Epithelial cell of esophagus (primary cell): ENCODE data around the gene INVS.

Source experiments
- DNase-seq: peaks from one replicate; pipeline ENCODE4 v3.0.0; 2010; ENCODE audit warnings: low read depth
- H3K4me3 ChIP-seq: 2 replicates; pipeline ENCODE4 v1.5.1; 2011; ENCODE audit warnings: mild to moderate bottlenecking, low read length, control low read depth
- TF ChIP-seq, protein P1 (sequence below): IDR thresholded peaks from 2 replicates; pipeline ENCODE4 v1.5.1; 2011; ENCODE audit warnings: low read depth, mild to moderate bottlenecking, low read length, control low read depth, inconsistent platforms; ENCODE audit not compliant: insufficient read depth; ENCODE audit errors: missing control alignments

The INVS gene

DNA sequence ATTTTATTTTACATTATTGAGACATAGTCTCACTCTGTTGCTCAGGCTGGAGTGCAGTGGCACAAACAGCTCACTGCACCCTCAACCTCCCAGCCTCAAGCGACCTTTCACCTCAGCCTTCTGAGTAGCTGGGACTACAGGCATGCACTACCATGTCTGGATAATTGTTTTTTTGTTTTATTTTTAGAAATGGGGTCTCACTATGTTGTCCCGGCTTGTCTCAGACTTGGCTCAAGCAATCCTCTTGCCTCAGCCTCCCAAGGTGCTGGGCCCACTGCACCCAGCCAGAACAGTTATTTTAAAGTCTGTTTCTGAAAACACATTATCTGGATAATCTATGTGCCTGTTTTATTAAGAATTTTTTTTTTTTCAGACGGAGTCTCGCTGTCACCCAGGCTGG, 191.7 kb downstream of the INVS start:
- H3K4me3 ChIP-seq = no peak overlapping the region
- DNase-seq = no peak
- TF ChIP-seq, protein P1, sequence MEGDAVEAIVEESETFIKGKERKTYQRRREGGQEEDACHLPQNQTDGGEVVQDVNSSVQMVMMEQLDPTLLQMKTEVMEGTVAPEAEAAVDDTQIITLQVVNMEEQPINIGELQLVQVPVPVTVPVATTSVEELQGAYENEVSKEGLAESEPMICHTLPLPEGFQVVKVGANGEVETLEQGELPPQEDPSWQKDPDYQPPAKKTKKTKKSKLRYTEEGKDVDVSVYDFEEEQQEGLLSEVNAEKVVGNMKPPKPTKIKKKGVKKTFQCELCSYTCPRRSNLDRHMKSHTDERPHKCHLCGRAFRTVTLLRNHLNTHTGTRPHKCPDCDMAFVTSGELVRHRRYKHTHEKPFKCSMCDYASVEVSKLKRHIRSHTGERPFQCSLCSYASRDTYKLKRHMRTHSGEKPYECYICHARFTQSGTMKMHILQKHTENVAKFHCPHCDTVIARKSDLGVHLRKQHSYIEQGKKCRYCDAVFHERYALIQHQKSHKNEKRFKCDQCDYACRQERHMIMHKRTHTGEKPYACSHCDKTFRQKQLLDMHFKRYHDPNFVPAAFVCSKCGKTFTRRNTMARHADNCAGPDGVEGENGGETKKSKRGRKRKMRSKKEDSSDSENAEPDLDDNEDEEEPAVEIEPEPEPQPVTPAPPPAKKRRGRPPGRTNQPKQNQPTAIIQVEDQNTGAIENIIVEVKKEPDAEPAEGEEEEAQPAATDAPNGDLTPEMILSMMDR = no peak

DNA sequence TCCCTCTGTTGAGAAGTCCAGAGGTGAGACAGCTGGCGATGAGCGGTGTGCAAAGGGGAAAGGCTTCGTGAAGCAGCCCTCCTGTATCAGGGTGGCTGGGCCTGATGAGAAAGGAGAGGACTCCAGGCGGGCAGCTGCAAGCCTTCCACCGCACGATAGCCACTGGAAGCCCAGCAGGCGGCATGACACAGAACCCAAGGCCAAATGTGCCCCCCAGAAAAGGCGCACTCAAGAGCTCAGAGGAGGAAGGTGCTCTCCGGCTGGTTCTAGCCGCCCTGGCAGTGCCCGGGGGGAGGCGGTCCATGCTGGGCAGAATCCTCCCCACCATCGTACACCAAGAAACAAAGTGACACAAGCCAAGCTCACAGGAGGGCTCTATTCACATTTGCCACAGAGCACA, 193.4 kb downstream of the INVS start:
- DNase-seq = no peak
- TF ChIP-seq, protein P1 = no peak
- H3K4me3 ChIP-seq = no peak overlapping the region

DNA sequence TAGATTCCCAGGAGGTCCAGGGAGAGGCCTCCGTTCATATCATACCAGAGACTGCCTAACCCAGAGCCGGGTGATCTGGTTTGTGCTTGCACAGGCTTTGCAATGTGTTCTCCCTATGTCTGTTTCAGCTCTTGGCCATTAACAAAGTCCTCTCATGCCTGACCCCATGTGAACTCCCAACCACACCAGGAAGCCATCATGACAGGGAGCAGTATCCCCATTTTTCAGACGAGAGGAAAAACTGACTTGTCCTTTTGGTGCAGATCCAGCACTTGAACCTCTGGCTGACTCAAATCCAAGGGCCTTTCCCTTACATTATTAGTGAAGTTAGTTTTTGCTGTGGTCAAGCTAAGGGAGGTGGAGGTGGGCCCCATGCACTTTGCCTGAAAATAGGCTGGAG, 195.3 kb downstream of the INVS start:
- DNase-seq = no peak
- TF ChIP-seq, protein P1 = no peak
- no peak overlapping the region for H3K4me3 ChIP-seq

DNA sequence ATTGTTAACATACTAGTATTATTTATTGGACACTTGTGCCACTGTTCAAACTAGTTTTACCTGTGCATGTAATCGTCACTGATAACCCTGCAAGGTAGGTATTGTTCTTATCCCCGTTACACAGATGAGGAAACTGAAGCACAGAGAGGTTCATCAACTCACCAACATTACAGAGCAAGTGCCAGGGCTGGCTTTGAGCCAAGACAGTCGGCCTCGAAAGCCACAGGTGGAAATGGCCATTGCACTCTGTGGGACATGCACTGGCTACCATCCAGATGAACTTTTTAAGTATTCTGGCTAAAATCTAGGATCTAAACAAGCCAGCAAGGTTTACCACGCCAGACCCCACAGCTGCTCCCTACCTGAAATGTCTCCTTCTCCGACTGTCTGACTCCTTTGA, 195.8 kb downstream of the INVS start:
- TF ChIP-seq, protein P1 = no peak

DNA sequence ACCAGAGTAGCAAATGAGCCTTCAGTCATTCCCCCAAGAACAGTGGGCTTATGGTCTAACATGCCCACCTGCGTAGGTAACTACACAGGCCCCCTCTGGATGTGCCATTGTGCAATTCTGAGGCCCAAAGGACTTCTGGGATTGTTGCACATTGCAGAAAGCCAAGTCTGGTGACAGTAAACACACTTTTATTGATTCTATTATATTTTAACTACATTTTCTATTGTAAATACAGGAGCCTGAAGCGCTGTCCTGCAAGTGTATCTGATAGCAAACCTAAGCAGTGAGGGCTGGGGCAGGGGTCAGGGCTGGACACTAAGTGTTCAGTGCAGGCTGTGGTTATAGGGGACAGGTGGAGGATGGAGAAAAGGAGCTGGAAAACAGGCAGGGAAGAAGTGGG, 196.2 kb downstream of the INVS start:
- TF ChIP-seq, protein P1 = no peak
- no peak for DNase-seq
- H3K4me3 ChIP-seq = no peak overlapping the region

More for the DNA sequence above, 195.8 kb downstream of the INVS start:
- no peak overlapping the region for H3K4me3 ChIP-seq
- no peak for DNase-seq

DNA sequence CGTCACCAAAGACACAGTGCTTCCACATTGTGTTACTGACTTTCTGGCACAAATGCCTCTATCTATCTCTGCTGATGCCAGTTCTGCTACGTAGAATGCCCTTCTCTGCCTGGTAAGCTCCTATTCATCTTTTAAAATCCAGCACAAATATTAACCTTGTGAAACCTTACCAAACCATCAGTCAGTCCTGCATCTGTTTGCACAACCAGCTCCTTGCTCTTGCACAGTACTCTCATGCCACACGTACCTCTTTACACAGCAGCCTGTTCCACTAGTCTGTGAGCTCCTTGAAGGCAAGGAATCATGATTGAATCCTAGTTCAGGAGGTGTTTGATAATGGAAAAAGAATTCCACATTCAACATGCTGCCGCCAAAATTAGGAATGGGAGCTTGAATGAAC, 197.4 kb downstream of the INVS start:
- TF ChIP-seq, protein P1 = no peak
- no peak for DNase-seq
- no peak overlapping the region for H3K4me3 ChIP-seq

DNA sequence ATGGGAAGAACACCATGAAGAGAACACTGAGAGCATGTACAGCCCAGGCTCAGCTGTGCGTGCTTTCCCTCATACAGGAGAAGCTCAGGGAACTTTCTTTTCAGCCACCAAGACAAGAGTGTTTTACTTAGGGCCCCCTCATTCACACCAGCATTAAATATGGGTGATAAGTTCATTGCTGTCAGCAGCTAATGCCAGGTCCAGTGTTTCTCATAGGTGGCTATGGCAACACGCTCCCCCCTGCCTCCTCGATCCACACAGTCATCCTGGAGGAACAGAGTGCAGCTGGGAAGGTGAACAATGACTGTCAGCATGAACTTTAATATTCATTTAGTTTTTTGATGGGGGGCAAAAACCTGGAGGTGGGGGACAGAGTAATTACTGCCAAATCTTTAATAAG, 199.3 kb downstream of the INVS start:
- TF ChIP-seq, protein P1 = no peak
- no peak overlapping the region for H3K4me3 ChIP-seq
- DNase-seq = no peak
